DOHH2 (cell line): ENCODE data around the gene MRPL1.
"Not testable (repeated sequence)": the region's sequence is repeated elsewhere in the genome, so short reads cannot be mapped to it uniquely, and the experiment has no call there.

Source experiments
- H3F3A ChIP-seq: fragments of 200-600 bp; sonication (generic), shearing (Covaris generic); 2 replicates; pipeline ENCODE4 v1.6.0; 2016; ENCODE audit warnings: antibody characterized with exemption, mild to moderate bottlenecking; ENCODE audit not compliant: control insufficient read depth, insufficient read depth
- H3K27ac ChIP-seq: fragments of 200-600 bp; sonication (generic); 2 replicates; pipeline ENCODE4 v1.5.1; 2014; ENCODE audit warnings: low read depth, mild to moderate bottlenecking, low read length, moderate library complexity
- H3K27me3 ChIP-seq: fragments of 200-600 bp; sonication (generic); 2 replicates; pipeline ENCODE4 v1.6.1; 2014; ENCODE audit warnings: mild to moderate bottlenecking, low read length, mixed read lengths; ENCODE audit not compliant: control insufficient read depth
- H3K36me3 ChIP-seq: fragments of 200-600 bp; sonication (generic); 2 replicates; pipeline ENCODE4 v1.6.1; 2014; ENCODE audit warnings: mild to moderate bottlenecking, low read length, moderate library complexity, mixed read lengths; ENCODE audit not compliant: control insufficient read depth
- H3K4me1 ChIP-seq: fragments of 200-600 bp; sonication (generic); 2 replicates; pipeline ENCODE4 v1.6.1; 2014; ENCODE audit warnings: mild to moderate bottlenecking, low read length, mixed read lengths; ENCODE audit not compliant: control insufficient read depth
- H3K4me2 ChIP-seq: fragments of 200-600 bp; sonication (generic); 2 replicates; pipeline ENCODE4 v1.6.0; 2014; ENCODE audit warnings: mild to moderate bottlenecking, low read length, moderate library complexity
- H3K4me3 ChIP-seq: fragments of 200-600 bp; sonication (generic); 2 replicates; pipeline ENCODE4 v1.5.1; 2014; ENCODE audit warnings: mild to moderate bottlenecking, low read length, mixed read lengths
- H3K79me2 ChIP-seq: fragments of 200-600 bp; sonication (generic); 2 replicates; pipeline ENCODE4 v1.6.1; 2014; ENCODE audit warnings: mild to moderate bottlenecking, low read length, mixed read lengths; ENCODE audit not compliant: control insufficient read depth
- H3K9me2 ChIP-seq: fragments of 200-600 bp; sonication (generic); replicated peaks from 2 replicates; pipeline ENCODE4 v1.6.1; 2014; ENCODE audit warnings: mild to moderate bottlenecking, low read length, mixed read lengths; ENCODE audit not compliant: control insufficient read depth
- H3K9me3 ChIP-seq: fragments of 200-600 bp; sonication (generic); 2 replicates; pipeline ENCODE4 v1.6.1; 2014; ENCODE audit warnings: antibody characterized with exemption, low read length, mixed read lengths; ENCODE audit not compliant: control insufficient read depth, insufficient read depth
- H4K20me1 ChIP-seq: fragments of 200-600 bp; sonication (generic); 2 replicates; pipeline ENCODE4 v1.6.0; 2014; ENCODE audit warnings: low read depth, mild to moderate bottlenecking, antibody characterized with exemption, low read length, moderate library complexity; ENCODE audit not compliant: control insufficient read depth, insufficient read depth
- CTCF ChIP-seq: fragments of 200-600 bp; sonication (generic); IDR thresholded peaks from one replicate; pipeline ENCODE4 v1.5.1; 2014; ENCODE audit warnings: antibody characterized with exemption, mild to moderate bottlenecking, low read depth, low read length; ENCODE audit not compliant: poor library complexity, severe bottlenecking
- EZH2phosphoT487 ChIP-seq: fragments of 200-600 bp; sonication (generic); IDR thresholded peaks from 2 replicates; pipeline ENCODE4 v1.6.1; 2017; ENCODE audit warnings: borderline replicate concordance, mild to moderate bottlenecking, antibody characterized with exemption, low read length, moderate library complexity, mixed read lengths

MRPL1 gene

GRCh38 chr4:77963004-77963403 lies 100.4 kb downstream of the MRPL1 start:
- TF ChIP-seq EZH2phosphoT487 (no peak), CTCF (no peak)
- Histone ChIP-seq H3K9me3 (no peaks in the 10 kb centered on the region), H3K36me3 (no peaks in the 10 kb centered on the region), H3K27ac (no peak overlapping the region), H4K20me1 (no peaks in the 10 kb centered on the region), H3K27me3 (no peaks in the 10 kb centered on the region), H3K4me1 (no peaks in the 10 kb centered on the region), H3K4me3 (no peak overlapping the region), H3F3A (peaks cover 4% of the 10 kb centered on the region), H3K4me2 (no peak overlapping the region), H3K9me2 (no peaks in the 10 kb centered on the region), H3K79me2 (no peaks in the 10 kb centered on the region)

- H4K20me1 ChIP-seq, H3K4me3 ChIP-seq: not testable (repeated sequence)
Measured at GRCh38 chr4:77973657-77974056, 111.0 kb downstream of the MRPL1 start.

GRCh38 chr4:77982900-77983540 lies 120.4 kb downstream of the MRPL1 start:
- not testable (repeated sequence) for H3K79me2 ChIP-seq, H3K36me3 ChIP-seq, H3K9me3 ChIP-seq, H3K4me1 ChIP-seq, H3K27ac ChIP-seq, H3K4me2 ChIP-seq, H3K4me3 ChIP-seq, H3K9me2 ChIP-seq, H3K27me3 ChIP-seq, H3F3A ChIP-seq, H4K20me1 ChIP-seq

More at GRCh38 chr4:77973657-77974056, 111.0 kb downstream of the MRPL1 start:
- not testable (repeated sequence) for H3K36me3 ChIP-seq, H3F3A ChIP-seq, H3K27me3 ChIP-seq, H3K9me2 ChIP-seq, H3K9me3 ChIP-seq, H3K4me2 ChIP-seq, H3K4me1 ChIP-seq, H3K27ac ChIP-seq, H3K79me2 ChIP-seq

GRCh38 chr4:77983612-77984311 lies 121.1 kb downstream of the MRPL1 start:
- H3K4me3 ChIP-seq, H4K20me1 ChIP-seq, H3K79me2 ChIP-seq, H3K4me1 ChIP-seq, H3K9me3 ChIP-seq, H3K4me2 ChIP-seq, H3F3A ChIP-seq, H3K36me3 ChIP-seq, H3K27ac ChIP-seq, H3K27me3 ChIP-seq, H3K9me2 ChIP-seq: not testable (repeated sequence)

GRCh38 chr4:77989968-77990367 lies 127.3 kb downstream of the MRPL1 start:
- H3K4me1 ChIP-seq: no peaks in the 10 kb centered on the region
- no peak overlapping the region for H3K27ac ChIP-seq
- no peaks in the 10 kb centered on the region for H3K79me2 ChIP-seq
- H3K9me2 ChIP-seq: no peaks in the 10 kb centered on the region
- no peaks in the 10 kb centered on the region for H3K36me3 ChIP-seq
- no peak for TF ChIP-seq CTCF
- TF ChIP-seq EZH2phosphoT487: no peak
- no peaks in the 10 kb centered on the region for H3F3A ChIP-seq
- H3K9me3 ChIP-seq: peaks cover 3% of the 10 kb centered on the region; the same call in 1 of the 2 replicates
- H3K4me3 ChIP-seq: no peak overlapping the region
- no peak overlapping the region for H3K4me2 ChIP-seq
- H3K27me3 ChIP-seq: 0 out of 2 replicates have a peak, but pooled peaks cover 3% of the 10 kb centered on the region
- no peaks in the 10 kb centered on the region for H4K20me1 ChIP-seq
